PFSK-1 (cell line): ENCODE results near the gene KLHL21.

Source experiments
- FOXP2 ChIP-seq: optimal IDR thresholded peaks from 2 replicates; pipeline ENCODE3; 2011; ENCODE audit warnings: borderline replicate concordance, control low read depth, inconsistent platforms; ENCODE audit not compliant: insufficient read depth; ENCODE audit errors: extremely low read length, extremely low read depth
- POLR2AphosphoS5 ChIP-seq: IDR thresholded peaks from 2 replicates; pipeline ENCODE4 v1.6.1; 2012; ENCODE audit warnings: low read depth, mild to moderate bottlenecking, control low read depth, low read length, moderate library complexity
- TF ChIP-seq, protein P1 (sequence below), 2 experiments: IDR thresholded peaks; 2 replicates each; pipeline versions ENCODE4 v1.6.1 to v1.8.0; 2011 to 2012; ENCODE audit warnings: low read depth in 2 of 2, low read length in 2 of 2, control low read depth in 1 of 2, inconsistent platforms in 1 of 2, mild to moderate bottlenecking in 1 of 2, moderate library complexity in 1 of 2; ENCODE audit not compliant: insufficient read depth in 1 of 2

DNA sequence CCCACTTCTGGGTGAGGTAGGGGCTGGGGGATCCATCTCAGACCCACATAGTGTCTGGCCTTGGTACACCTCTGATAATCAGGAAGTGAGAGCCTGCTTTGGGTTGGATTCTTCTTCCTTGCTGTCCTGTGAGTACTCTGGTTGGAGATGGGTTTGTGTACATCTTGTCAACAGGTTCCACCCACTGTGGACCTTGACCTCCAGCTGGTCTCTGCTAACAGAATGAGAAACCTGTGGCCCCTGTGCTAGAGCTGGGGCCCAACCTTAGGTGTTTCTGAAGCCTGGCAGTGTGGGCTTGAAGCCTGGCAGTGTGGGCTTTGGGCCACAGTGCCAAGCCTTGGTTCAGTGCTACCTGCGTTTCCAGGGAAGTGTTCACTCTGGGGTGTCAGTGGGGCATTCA, 20.3 kb downstream of the KLHL21 start:
- no peak for TF ChIP-seq POLR2AphosphoS5
- no peak for TF ChIP-seq FOXP2
- TF ChIP-seq, protein P1, sequence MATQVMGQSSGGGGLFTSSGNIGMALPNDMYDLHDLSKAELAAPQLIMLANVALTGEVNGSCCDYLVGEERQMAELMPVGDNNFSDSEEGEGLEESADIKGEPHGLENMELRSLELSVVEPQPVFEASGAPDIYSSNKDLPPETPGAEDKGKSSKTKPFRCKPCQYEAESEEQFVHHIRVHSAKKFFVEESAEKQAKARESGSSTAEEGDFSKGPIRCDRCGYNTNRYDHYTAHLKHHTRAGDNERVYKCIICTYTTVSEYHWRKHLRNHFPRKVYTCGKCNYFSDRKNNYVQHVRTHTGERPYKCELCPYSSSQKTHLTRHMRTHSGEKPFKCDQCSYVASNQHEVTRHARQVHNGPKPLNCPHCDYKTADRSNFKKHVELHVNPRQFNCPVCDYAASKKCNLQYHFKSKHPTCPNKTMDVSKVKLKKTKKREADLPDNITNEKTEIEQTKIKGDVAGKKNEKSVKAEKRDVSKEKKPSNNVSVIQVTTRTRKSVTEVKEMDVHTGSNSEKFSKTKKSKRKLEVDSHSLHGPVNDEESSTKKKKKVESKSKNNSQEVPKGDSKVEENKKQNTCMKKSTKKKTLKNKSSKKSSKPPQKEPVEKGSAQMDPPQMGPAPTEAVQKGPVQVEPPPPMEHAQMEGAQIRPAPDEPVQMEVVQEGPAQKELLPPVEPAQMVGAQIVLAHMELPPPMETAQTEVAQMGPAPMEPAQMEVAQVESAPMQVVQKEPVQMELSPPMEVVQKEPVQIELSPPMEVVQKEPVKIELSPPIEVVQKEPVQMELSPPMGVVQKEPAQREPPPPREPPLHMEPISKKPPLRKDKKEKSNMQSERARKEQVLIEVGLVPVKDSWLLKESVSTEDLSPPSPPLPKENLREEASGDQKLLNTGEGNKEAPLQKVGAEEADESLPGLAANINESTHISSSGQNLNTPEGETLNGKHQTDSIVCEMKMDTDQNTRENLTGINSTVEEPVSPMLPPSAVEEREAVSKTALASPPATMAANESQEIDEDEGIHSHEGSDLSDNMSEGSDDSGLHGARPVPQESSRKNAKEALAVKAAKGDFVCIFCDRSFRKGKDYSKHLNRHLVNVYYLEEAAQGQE (IDR thresholded peaks at IDR 0.05; ENCODE audit: insufficient read depth in 1 of 2, low read depth in 2 of 2, low read length in 2 of 2), result no peak
